ENCODE results near the gene KIF20A. TPM values are rescaled to one million over a fixed set of nuclear protein-coding genes. Genes with fewer than 3 reads are reported as not detected.
"Not testable (repeated sequence)": the region's sequence is repeated elsewhere in the genome, so short reads cannot be mapped to it uniquely, and the experiment has no call there.

The KIF20A gene
- total RNA-seq, 4 donors from 2014 or later, result 5.7 to 22.7 (median 17.8) TPM

- no peak for DNase-seq
- Histone ChIP-seq H3K4me1 (no peaks in the 10 kb centered on the region), H3K36me3 (peaks cover 9 to 97% (median 23%) of the 10 kb centered on the region in 3 donors), H3K4me3 (no peak overlapping the region), H3K27ac (no peak overlapping the region), H3K9me3 (no peaks in the 10 kb centered on the region), H3K27me3 (no peaks in the 10 kb centered on the region)
- WGBS, 2 donors, result 71 to 74% methylated on average over 2 of the region's 2 CpGs
- intact Hi-C loops (cut with DNase I), result no loop called here
- TF ChIP-seq CTCF (IDR thresholded peaks at IDR 0.05) (no peak), POLR2A (IDR thresholded peaks at IDR 0.05) (no peak)
These were observed 7.1 kb downstream of the KIF20A start for GRCh38 chr5:138186002-138186447.

- Histone ChIP-seq H3K36me3 (peaks cover 9 to 100% (median 30%) of the 10 kb centered on the region in 3 donors), H3K27ac (no peak overlapping the region), H3K9me3 (no peaks in the 10 kb centered on the region), H3K27me3 (no peaks in the 10 kb centered on the region), H3K4me3 (no peak overlapping the region), H3K4me1 (no peaks in the 10 kb centered on the region)
- TF ChIP-seq CTCF (IDR thresholded peaks at IDR 0.05) (no peak), POLR2A (IDR thresholded peaks at IDR 0.05) (no peak)
- DNase-seq, result no peak
- intact Hi-C loops (cut with DNase I), result no loop called here
- WGBS, 2 donors, result 79 to 82% methylated on average over 3 of the region's 3 CpGs
These were observed 9.7 kb downstream of the KIF20A start for GRCh38 chr5:138188626-138189025.

GRCh38 chr5:138192826-138193225 lies 13.9 kb downstream of the KIF20A start:
- Histone ChIP-seq H3K27me3 (no peaks in the 10 kb centered on the region), H3K4me1 (no peaks in the 10 kb centered on the region), H3K4me3 (no peak overlapping the region), H3K27ac (no peak overlapping the region), H3K9me3 (no peaks in the 10 kb centered on the region), H3K36me3 (peaks cover 9 to 96% (median 22%) of the 10 kb centered on the region in 3 donors)
- 92 to 93% methylated on average over 3 of the region's 3 CpGs for WGBS, 2 donors
- intact Hi-C loops (cut with DNase I), result no loop called here
- no peak for TF ChIP-seq POLR2A (IDR thresholded peaks at IDR 0.05)
- TF ChIP-seq CTCF (IDR thresholded peaks at IDR 0.05), result no peak
- no peak for DNase-seq

GRCh38 chr5:138193859-138194258 lies 14.9 kb downstream of the KIF20A start:
- intact Hi-C loops (cut with DNase I); H3K4me3 ChIP-seq; H3K9me3 ChIP-seq; DNase-seq; H3K27ac ChIP-seq; H3K27me3 ChIP-seq; H3K4me1 ChIP-seq: not testable (repeated sequence)
- WGBS, 2 donors, result 91 to 95% methylated on average over 8 of the region's 8 CpGs
- peaks cover 7 to 96% (median 23%) of the 10 kb centered on the region in 3 donors for H3K36me3 ChIP-seq

GRCh38 chr5:138210985-138211384 lies 32.1 kb downstream of the KIF20A start:
- no peaks in the 10 kb centered on the region for H3K27me3 ChIP-seq
- H3K36me3 ChIP-seq, result peaks cover 0 to 44% (median 0%) of the 10 kb centered on the region in 3 donors
- H3K27ac ChIP-seq, result no peak overlapping the region
- no peak for DNase-seq
- peaks cover 11 to 35% (median 17%) of the 10 kb centered on the region in 3 donors for H3K4me1 ChIP-seq
- intact Hi-C loops (cut with DNase I), result no loop called here
- TF ChIP-seq POLR2A (IDR thresholded peaks at IDR 0.05), result no peak
- TF ChIP-seq CTCF (IDR thresholded peaks at IDR 0.05), result no peak
- no peaks in the 10 kb centered on the region for H3K9me3 ChIP-seq
- WGBS, 2 donors, result 91 to 93% methylated on average over 3 of the region's 3 CpGs
- no peak overlapping the region for H3K4me3 ChIP-seq

- peaks cover 11 to 35% (median 17%) of the 10 kb centered on the region in 3 donors for H3K4me1 ChIP-seq
- DNase-seq, result no peak
- 0% methylated on average over 1 to 8 of the region's 8 CpGs for WGBS, 2 donors
- TF ChIP-seq POLR2A (IDR thresholded peaks at IDR 0.05) (no peak), CTCF (IDR thresholded peaks at IDR 0.05) (no peak)
- H3K27me3 ChIP-seq, result no peaks in the 10 kb centered on the region
- peaks cover 0 to 26% (median 0%) of the 10 kb centered on the region in 3 donors for H3K36me3 ChIP-seq
- no peaks in the 10 kb centered on the region for H3K9me3 ChIP-seq
- peak overlapping the region; percentile 87 to 92 (median 90) for H3K27ac ChIP-seq
- intact Hi-C loops (cut with DNase I), result no loop called here
- H3K4me3 ChIP-seq, result peak overlapping the region; percentile 74 to 96 (median 90)
These were observed 33.9 kb downstream of the KIF20A start for GRCh38 chr5:138212828-138213160.
